Measurements from ENCODE around the gene PARN.

DNA sequence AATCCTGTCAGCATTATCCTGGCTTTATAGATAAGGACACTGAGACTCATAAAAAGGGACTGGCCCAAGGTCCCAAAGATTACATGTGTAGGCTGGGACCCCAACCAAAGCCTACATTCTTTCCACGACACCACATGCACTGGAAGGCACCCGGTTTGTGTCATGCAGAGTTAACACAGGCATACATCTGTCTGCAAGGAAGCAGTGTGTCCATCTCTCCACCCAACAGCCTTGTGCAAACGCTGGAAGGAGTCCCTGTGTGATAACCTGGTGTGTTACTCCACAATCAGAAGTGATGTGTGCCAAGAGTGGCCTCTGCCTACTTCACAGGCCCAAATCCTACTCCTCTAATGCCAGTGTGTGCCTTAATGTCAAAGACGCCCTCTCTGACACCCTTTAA lies 139.8 kb downstream of the PARN start:
- TF ChIP-seq, protein P1, sequence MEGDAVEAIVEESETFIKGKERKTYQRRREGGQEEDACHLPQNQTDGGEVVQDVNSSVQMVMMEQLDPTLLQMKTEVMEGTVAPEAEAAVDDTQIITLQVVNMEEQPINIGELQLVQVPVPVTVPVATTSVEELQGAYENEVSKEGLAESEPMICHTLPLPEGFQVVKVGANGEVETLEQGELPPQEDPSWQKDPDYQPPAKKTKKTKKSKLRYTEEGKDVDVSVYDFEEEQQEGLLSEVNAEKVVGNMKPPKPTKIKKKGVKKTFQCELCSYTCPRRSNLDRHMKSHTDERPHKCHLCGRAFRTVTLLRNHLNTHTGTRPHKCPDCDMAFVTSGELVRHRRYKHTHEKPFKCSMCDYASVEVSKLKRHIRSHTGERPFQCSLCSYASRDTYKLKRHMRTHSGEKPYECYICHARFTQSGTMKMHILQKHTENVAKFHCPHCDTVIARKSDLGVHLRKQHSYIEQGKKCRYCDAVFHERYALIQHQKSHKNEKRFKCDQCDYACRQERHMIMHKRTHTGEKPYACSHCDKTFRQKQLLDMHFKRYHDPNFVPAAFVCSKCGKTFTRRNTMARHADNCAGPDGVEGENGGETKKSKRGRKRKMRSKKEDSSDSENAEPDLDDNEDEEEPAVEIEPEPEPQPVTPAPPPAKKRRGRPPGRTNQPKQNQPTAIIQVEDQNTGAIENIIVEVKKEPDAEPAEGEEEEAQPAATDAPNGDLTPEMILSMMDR (IDR thresholded peaks at IDR 0.05), result no peak
- TF ChIP-seq POLR2A (IDR thresholded peaks at IDR 0.05), result no peak

Data from prostate gland (tissue), 2 donors.